H7 (cell line): ENCODE results near the gene CBFA2T3. TPM values are rescaled to one million over a fixed set of nuclear protein-coding genes. Genes with fewer than 3 reads are reported as not detected.

Experiments
- DNase-seq: peaks from one replicate; pipeline ENCODE4 v3.0.0; 2012
- H3K27me3 ChIP-seq: 2 replicates; pipeline ENCODE4 v1.6.0; 2011; ENCODE audit warnings: mild to moderate bottlenecking, low read length; ENCODE audit not compliant: control insufficient read depth, insufficient read depth
- H3K36me3 ChIP-seq: replicated peaks from 2 replicates; pipeline ENCODE4 v1.5.1; 2011; ENCODE audit warnings: low read length; ENCODE audit not compliant: control insufficient read depth, insufficient read depth
- H3K4me3 ChIP-seq: 2 replicates; pipeline ENCODE4 v1.5.1; 2011; ENCODE audit warnings: low read depth, mild to moderate bottlenecking, control low read depth, low read length, moderate library complexity; ENCODE audit not compliant: insufficient read depth
- total RNA-seq: library from RNA; depleted of rRNA; stranded (reverse); fragments of >200 nt; shearing (Covaris generic); gene quantifications from 2 replicates; pipeline ENCODE4 v1.2.3, GENCODE V29; 2014

Gene CBFA2T3
- total RNA-seq, 1 experiment from 2014 or later: 0.35 TPM

- H3K27me3 ChIP-seq: no peaks in the 10 kb centered on the region
- no peak overlapping the region for H3K4me3 ChIP-seq
- H3K36me3 ChIP-seq: no peaks in the 10 kb centered on the region
- peak; percentile 72 for DNase-seq
Measured at GRCh38 chr16:88967830-88968588, 9.0 kb downstream of the CBFA2T3 start.

GRCh38 chr16:88966986-88967829, 9.8 kb downstream of the CBFA2T3 start:
- Histone ChIP-seq H3K4me3 (no peak overlapping the region), H3K27me3 (no peaks in the 10 kb centered on the region), H3K36me3 (no peaks in the 10 kb centered on the region)
- DNase-seq: no peak

GRCh38 chr16:88965826-88966480, 11.1 kb downstream of the CBFA2T3 start:
- DNase-seq: no peak
- H3K36me3 ChIP-seq: no peaks in the 10 kb centered on the region

GRCh38 chr16:88965411-88965810, 11.6 kb downstream of the CBFA2T3 start:
- no peak for DNase-seq

More at GRCh38 chr16:88965826-88966480, 11.1 kb downstream of the CBFA2T3 start:
- Histone ChIP-seq H3K27me3 (no peaks in the 10 kb centered on the region), H3K4me3 (no peak overlapping the region)

GRCh38 chr16:88964636-88965035, 12.4 kb downstream of the CBFA2T3 start:
- H3K36me3 ChIP-seq: no peaks in the 10 kb centered on the region
- H3K4me3 ChIP-seq: no peak overlapping the region
- no peak for DNase-seq
- H3K27me3 ChIP-seq: no peaks in the 10 kb centered on the region

More at GRCh38 chr16:88965411-88965810, 11.6 kb downstream of the CBFA2T3 start:
- Histone ChIP-seq H3K27me3 (no peaks in the 10 kb centered on the region), H3K36me3 (no peaks in the 10 kb centered on the region), H3K4me3 (no peak overlapping the region)

- H3K27me3 ChIP-seq: no peaks in the 10 kb centered on the region
Measured at GRCh38 chr16:88963583-88963982, 13.4 kb downstream of the CBFA2T3 start.

GRCh38 chr16:88962478-88963152, 14.4 kb downstream of the CBFA2T3 start:
- Histone ChIP-seq H3K27me3 (no peaks in the 10 kb centered on the region), H3K36me3 (no peaks in the 10 kb centered on the region), H3K4me3 (no peak overlapping the region)
- no peak for DNase-seq

More at GRCh38 chr16:88963583-88963982, 13.4 kb downstream of the CBFA2T3 start:
- DNase-seq: no peak
- H3K36me3 ChIP-seq: no peaks in the 10 kb centered on the region
- H3K4me3 ChIP-seq: no peak overlapping the region

- Histone ChIP-seq H3K36me3 (no peaks in the 10 kb centered on the region), H3K4me3 (no peak overlapping the region), H3K27me3 (no peaks in the 10 kb centered on the region)
- DNase-seq: no peak
Measured at GRCh38 chr16:88961011-88961410, 16.0 kb downstream of the CBFA2T3 start.

GRCh38 chr16:88960516-88960915, 16.5 kb downstream of the CBFA2T3 start:
- Histone ChIP-seq H3K27me3 (no peaks in the 10 kb centered on the region), H3K4me3 (no peak overlapping the region), H3K36me3 (no peaks in the 10 kb centered on the region)
- DNase-seq: no peak

GRCh38 chr16:88959022-88959421, 18.0 kb downstream of the CBFA2T3 start:
- Histone ChIP-seq H3K27me3 (no peaks in the 10 kb centered on the region), H3K4me3 (no peak overlapping the region)

GRCh38 chr16:88957887-88958577, 19.0 kb downstream of the CBFA2T3 start:
- Histone ChIP-seq H3K27me3 (no peaks in the 10 kb centered on the region), H3K36me3 (no peaks in the 10 kb centered on the region), H3K4me3 (no peak overlapping the region)
- no peak for DNase-seq

More at GRCh38 chr16:88959022-88959421, 18.0 kb downstream of the CBFA2T3 start:
- no peak for DNase-seq
- no peaks in the 10 kb centered on the region for H3K36me3 ChIP-seq

- Histone ChIP-seq H3K4me3 (no peak overlapping the region), H3K27me3 (no peaks in the 10 kb centered on the region), H3K36me3 (no peaks in the 10 kb centered on the region)
- no peak for DNase-seq
Measured at GRCh38 chr16:88957433-88957767, 19.6 kb downstream of the CBFA2T3 start.

GRCh38 chr16:88956546-88957432, 20.2 kb downstream of the CBFA2T3 start:
- Histone ChIP-seq H3K4me3 (no peak overlapping the region), H3K27me3 (no peaks in the 10 kb centered on the region), H3K36me3 (no peaks in the 10 kb centered on the region)
- DNase-seq: no peak
